D721Med (cell line): ENCODE measurements around the gene RASGRP1.

Source experiments
- DNase-seq: peaks from one replicate; pipeline ENCODE4 v3.0.0; 2011; ENCODE audit warnings: low spot score; ENCODE audit not compliant: insufficient read length
- FAIRE-seq: peaks from 2 replicates; lab custom pipeline; 2011; peaks lifted over from hg19 to GRCh38; lab: Jason Lieb, UNC
- TF ChIP-seq, protein P1 (sequence below): IDR thresholded peaks from 2 replicates; pipeline ENCODE4 v1.5.1; 2012; ENCODE audit warnings: mild to moderate bottlenecking, control low read depth; ENCODE audit not compliant: insufficient read depth; ENCODE audit errors: missing control alignments

Gene RASGRP1

DNA sequence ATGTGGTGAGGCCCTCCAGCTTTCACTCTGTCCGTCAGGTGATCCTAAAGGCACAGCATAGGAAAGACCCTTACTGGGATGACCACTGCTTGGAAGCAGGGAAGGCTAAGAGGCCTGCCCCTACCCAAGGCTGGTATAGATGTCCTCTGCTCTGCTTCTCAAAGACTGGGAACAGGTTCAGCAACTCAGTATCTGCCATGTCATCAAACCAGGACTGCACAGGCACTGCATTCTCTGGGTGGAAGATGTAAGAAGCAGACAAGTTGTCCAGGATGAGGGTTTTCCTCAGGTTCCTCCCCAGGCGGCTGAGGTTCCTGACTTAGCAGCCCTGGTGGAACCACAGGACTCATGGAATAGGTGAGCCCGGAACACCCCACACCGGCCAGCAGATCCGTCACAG is 106.0 kb downstream of the RASGRP1 start:
- no peak for FAIRE-seq
- TF ChIP-seq, protein P1, sequence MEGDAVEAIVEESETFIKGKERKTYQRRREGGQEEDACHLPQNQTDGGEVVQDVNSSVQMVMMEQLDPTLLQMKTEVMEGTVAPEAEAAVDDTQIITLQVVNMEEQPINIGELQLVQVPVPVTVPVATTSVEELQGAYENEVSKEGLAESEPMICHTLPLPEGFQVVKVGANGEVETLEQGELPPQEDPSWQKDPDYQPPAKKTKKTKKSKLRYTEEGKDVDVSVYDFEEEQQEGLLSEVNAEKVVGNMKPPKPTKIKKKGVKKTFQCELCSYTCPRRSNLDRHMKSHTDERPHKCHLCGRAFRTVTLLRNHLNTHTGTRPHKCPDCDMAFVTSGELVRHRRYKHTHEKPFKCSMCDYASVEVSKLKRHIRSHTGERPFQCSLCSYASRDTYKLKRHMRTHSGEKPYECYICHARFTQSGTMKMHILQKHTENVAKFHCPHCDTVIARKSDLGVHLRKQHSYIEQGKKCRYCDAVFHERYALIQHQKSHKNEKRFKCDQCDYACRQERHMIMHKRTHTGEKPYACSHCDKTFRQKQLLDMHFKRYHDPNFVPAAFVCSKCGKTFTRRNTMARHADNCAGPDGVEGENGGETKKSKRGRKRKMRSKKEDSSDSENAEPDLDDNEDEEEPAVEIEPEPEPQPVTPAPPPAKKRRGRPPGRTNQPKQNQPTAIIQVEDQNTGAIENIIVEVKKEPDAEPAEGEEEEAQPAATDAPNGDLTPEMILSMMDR: no peak
- DNase-seq: no peak

DNA sequence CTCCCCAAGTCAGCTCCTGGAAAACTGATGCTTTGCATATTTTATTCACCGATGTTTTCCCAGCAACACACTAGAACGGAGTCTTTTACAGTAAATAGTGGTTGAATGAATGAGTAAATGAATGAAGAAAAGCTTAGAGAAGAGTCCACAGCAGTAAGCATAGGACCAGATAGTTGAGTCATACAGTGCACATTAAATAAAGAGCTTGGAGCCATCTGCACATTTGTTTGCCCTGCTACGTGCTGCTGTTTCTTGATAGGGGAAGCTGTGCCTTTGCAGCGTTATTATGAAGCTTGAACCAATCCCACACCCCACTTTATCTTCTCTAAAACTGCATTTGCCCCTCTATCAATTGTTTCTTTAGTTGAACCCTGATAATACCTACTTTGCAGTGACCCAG is 109.5 kb downstream of the RASGRP1 start:
- no peak for FAIRE-seq

DNA sequence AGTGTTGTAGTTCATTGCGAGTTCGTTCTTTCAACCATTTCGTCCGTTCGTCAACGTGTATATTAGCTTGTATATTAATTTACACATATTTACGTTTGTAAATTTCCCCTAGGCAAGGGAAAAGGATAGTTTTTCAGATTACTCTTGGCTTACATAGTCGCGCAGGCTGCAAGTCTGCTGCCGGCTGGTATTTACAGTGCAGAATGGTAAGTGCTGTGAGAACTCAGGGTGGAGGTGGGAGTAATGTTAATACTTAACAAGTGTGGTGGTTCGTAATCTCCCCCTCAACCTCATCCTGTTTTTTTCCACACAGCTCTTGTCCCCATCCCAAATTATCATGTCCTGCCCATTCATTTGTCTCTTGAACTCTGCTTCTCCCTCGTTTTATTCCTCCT is 109.9 kb downstream of the RASGRP1 start:
- DNase-seq: no peak
- TF ChIP-seq, protein P1: no peak
- FAIRE-seq: no peak

More for the DNA sequence above, 109.5 kb downstream of the RASGRP1 start:
- TF ChIP-seq, protein P1: no peak
- DNase-seq: no peak

DNA sequence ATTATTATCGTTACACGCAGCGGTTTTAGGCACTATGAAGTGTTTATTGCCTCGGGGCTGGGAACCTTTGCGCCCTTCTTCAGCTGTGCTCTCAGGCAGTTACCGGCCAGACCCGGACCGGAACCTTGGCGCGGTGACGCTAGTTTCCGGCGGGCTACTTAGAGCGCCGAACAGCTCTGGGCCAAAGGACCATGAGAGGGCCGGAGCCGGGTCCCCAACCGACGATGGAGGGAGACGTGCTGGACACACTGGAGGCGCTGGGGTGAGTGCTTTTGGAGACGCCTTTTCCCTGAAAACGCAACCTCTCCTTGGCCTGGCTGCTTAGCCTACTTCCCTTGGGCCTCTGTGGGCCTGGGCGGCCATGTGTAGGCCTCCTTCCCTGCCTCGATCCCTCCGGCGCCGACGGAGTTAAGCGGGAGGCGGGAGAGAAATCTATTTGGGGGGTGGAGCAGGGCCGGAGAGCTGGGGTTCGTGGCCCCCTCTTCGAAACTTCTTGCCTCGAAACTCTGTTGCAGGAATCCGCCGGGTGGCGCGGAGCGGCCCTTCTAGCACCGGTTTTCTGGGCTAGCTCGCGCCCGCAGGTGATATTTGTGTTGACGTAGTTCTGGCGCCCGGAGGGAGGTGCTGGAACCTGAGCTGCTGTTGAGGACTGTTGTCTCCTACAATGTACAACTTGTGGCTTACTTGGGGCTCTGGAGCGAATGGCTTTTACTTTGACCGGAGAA is 110.5 kb downstream of the RASGRP1 start, which contains the start of gene FAM98B:
TSS of gene FAM98B (plus strand) at position 157 of the 725 bp plus-strand sequence. CDS start at position 192, 35 bp downstream.
- FAIRE-seq (no peak), DNase-seq (peak; percentile 64)
- TF ChIP-seq, protein P1: no peak

DNA sequence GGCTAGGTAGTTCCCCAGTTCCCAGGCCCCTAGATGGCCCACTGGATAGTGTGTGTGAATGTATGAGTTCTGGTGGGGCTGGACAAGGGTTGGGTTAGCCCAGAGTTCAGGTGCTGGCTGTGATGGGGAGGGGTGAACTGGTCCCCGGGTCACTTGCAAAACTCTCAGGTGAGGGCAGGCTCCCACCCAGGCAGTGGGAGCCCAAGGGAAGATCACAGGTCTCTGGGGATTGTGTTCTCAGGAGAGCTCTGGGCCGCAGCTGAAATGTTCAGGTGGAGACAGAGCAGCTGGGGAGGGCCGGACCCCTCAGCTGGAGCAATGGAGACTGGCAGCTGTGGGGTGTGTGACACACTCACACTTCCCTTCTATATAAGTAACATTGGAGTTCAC is 123.5 kb downstream of the RASGRP1 start:
- TF ChIP-seq, protein P1: no peak
- FAIRE-seq (no peak), DNase-seq (no peak)

DNA sequence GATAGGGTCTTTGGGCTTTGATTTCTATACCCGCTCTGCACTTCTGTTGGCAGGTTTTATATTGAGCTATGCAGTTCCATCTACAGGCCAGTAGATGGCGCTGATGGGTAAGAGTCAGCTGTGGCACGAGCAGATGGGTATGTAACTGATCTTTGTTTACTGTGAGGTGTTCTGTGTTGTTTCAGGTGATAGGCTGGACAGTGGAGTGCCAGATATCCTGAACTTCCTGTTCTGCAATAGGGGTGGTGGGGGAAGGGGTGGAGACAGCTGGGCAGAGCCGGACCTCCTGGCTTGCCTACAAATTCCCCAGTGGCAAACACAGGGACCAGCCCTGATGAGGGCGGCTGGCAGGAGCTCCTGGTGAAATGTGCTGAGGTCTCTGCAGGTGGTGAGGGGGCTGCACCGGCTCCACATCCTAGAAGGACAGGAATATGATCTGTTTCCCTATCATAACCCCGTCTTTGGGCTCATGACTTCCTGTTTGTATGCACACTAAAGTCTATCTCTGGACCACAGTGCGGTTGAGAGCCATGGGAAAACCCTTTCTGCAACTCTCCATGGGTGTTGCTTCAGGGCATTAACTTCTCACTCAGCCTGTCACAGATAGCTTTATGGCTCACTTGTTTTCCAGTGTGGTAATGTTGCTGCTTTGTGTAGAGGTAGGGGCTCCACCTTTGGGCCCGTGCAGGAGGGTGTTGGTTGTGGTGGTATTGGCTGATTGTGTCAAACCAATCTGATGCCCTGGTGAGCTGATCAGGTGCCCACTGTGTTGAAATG is 124.1 kb downstream of the RASGRP1 start:
- TF ChIP-seq, protein P1: peak; percentile 96
- FAIRE-seq: peak; percentile 44
- DNase-seq: no peak
